Endothelial cell of hepatic sinusoid (primary cell): ENCODE results near the gene BTBD9.
"Not testable (repeated sequence)": the region's sequence is repeated elsewhere in the genome, so short reads cannot be mapped to it uniquely, and the experiment has no call there.

Source experiments
- in situ Hi-C: cut with HindIII; loops from 2 replicates; pipeline ENCODE4 v1.10.0; 2017; ENCODE audit warnings: low sequenced_read_pairs

BTBD9 gene

GRCh38 chr6:38353310-38354036 is 286.3 kb downstream of the BTBD9 start:
- in situ Hi-C loops = no loop called here

DNA sequence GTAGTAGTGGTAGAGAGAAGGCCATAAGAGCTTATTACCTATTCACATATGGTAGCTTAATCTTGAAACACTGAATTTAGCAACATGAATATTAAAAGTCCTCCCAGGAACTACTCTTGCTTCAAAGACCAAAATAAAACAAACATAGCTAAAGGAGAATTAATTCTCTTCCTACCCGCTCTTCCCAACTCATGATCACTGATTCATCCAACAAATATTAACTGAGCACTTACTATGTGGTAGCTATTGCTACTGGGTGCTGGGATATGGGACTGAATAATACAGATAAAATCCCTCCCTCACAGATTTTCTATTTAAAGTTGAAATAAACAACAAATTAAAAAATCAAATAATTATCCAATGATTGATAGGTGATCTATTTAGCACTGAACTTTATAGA is 287.1 kb downstream of the BTBD9 start:
- in situ Hi-C loops = no loop called here

GRCh38 chr6:38350942-38351341 is 288.8 kb downstream of the BTBD9 start:
- in situ Hi-C loops = no loop called here

DNA sequence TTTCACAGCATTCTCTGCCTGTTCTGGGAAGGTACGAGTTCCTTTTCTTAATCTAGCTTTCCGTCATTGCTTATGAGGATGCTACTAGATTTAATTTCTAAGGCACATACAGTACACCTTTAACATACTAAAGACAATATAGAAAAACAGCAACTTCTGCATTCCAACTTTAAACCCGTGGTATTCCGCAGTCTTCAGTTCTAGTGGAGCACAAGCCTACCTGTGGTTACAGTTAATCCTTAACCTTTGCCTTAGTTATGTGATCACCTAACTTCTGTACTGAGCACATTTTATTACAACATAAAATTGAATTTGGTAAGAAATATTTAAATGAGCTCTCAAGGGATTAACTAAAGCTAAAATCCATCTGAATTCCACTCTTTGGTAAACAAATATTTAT is 289.5 kb downstream of the BTBD9 start:
- in situ Hi-C loops = no loop called here

DNA sequence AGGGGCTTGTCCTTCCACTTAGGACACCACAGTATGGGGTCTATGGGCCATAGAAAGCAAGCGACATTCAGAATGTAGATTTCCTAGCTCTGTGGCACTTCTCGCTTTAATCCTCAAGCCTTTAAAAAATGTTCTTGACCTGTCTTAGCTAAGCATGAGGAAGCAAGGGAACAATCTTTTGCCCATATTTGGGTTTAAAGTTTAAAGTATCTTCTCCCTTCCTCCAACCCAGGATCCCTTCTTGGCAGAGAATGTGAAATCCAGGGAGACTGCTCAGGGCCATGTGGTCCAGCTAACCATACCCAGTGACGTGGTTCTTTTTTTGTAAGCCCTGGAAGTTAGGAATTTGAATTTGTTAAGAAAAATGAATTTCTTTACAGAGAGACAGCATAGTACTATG is 289.9 kb downstream of the BTBD9 start:
- in situ Hi-C loops = no loop called here

GRCh38 chr6:38349221-38349620 is 290.5 kb downstream of the BTBD9 start:
- in situ Hi-C loops = no loop called here

- in situ Hi-C loops = no loop called here
These were observed 291.4 kb downstream of the BTBD9 start for GRCh38 chr6:38348371-38348770.

GRCh38 chr6:38347829-38348228 is 291.9 kb downstream of the BTBD9 start:
- in situ Hi-C loops = not testable (repeated sequence)

DNA sequence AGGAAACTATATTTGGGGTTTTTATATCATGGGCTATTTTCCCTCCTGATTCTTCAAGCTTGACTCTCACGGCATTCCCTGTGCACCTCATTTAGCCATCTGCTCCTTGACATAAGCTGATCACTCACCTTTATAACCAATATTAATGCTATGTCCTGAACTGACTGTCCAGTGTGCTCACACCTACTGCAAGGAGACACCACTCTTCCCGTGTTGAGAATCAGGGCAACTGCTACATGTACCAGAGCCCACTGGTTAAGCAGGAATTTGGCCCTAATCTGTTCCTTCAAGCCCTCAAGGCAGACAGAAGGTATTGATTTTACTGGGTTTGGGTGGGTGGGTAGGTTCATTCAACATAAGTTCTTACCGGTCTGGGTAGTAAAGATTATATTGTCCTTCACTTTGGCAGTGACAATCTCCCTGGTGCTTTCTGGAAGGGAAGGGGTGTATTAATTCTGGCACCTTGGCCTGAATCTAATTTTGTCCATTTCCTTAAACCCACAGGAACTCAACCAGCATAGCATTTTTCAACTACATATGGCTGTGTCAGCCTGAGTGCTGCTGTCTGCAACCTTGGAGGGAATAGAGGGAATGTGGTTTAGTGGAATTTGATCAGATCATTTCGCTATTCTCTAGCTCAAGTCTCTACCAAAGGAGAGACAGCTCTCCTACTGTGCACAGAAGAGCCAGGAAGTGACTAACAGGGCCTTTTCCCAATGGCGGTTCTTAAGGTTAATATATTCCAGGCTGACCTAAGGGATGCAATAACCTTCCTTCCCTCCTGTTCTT is 293.2 kb downstream of the BTBD9 start:
- in situ Hi-C loops = no loop called here

GRCh38 chr6:38345586-38345985 is 294.1 kb downstream of the BTBD9 start:
- in situ Hi-C loops = no loop called here

GRCh38 chr6:38341496-38341895 is 298.2 kb downstream of the BTBD9 start:
- in situ Hi-C loops = no loop called here

DNA sequence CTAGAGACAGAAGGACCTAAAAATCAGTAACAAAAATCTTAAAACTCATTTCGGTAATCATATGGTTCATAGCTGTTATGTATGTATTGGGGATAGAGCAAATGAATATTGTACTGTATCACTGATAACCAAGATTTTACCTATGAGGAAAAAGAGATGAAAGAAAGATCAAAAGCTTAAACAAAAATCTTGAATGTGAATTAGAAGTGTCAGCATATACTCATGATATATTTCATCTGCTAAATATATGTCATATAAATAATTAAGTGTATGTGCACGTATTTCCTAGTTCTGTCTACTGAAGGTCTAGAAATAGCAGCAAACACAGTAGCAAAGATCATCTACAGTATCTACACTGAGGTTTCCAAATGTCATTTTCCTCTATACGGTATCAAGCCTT is 299.8 kb downstream of the BTBD9 start:
- in situ Hi-C loops = no loop called here

DNA sequence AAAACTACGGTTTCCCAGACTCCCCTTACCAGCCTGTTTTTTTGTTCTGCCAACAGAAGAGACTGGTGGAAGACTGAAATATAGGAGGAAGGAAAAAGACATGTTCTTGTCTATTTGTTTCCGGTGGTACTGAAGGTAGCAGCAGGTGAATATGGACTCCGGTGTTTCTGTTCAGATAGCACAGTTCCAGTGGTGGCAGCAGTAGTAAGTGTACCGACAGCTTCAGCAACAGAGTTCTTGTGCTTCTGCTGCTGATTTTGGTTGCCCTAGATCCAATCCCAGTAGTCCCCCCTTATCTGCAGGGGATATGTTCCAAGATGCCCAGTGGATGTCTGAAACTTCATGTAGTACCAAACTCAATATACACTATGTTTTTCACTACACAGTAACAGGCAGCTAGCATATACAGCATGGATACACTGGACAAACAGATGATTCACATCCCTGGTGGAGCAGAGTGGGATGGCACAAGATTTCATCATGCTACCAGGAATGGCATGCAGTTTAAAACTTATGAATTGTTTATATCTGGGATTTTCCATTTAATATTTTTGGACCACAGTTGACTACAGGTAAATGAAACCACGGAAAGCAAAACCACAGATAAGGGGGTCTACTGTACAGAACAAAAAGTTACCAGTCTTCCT is 301.8 kb downstream of the BTBD9 start:
- in situ Hi-C loops = no loop called here

- in situ Hi-C loops = no loop called here
These were observed 302.8 kb downstream of the BTBD9 start for GRCh38 chr6:38336922-38337321.

GRCh38 chr6:38326837-38327236 is 312.9 kb downstream of the BTBD9 start:
- in situ Hi-C loops = no loop called here

DNA sequence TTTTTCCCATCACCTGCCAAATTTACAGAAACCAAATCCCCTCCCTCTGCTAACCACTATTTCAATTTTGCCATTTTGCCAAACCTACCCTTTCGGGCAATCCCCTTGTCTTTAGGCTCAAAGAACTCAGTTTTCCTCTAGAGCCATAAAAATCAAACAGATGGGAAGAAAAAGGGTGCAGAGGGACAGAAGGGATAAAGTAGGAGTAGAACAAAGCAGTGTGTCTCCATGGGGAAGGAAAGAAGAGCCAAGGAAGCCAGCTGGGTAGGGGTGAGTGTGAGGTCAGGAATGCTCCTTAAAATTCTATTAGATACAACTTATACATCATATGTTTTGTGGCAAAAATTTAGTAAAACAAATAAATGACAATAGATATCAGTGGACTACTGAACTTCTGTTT is 316.5 kb downstream of the BTBD9 start:
- in situ Hi-C loops = no loop called here

DNA sequence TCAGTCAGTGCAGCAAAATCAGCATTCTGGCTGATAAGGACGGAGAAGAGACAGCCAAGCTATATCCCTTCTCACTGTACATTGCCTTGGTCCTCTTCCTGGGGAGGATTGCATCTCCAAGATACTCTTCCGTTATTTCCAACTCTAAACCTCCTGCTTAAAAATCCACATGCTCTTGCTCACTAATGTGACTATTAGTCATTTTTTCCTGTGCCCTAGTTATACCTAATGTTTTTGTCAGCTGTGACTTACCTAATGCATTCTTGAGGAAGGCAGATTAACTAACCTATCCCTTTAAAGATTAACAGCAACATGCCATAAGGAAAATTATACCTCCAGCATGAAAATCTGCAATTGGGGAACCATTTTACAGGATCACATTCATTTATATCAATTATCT is 317.6 kb downstream of the BTBD9 start:
- in situ Hi-C loops = no loop called here

GRCh38 chr6:38320843-38321242 is 318.9 kb downstream of the BTBD9 start:
- in situ Hi-C loops = no loop called here

DNA sequence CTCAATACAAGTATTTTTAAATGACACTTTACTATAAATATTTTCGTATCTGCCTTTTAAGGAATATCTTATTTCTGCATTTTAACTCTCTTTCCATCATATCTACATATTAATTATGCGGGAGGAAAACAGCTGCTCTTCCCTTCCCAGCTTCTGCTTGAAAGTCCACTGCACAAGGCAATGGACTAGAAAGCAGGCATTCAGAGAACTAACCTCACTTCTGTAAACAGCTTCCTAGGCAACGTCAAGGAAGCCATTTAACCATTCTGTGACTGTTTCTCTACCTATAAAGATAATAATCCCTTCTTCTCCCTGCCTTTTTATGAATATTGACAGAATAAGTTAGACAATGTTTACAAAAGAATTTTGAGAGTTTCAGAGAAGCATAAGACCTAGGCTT is 319.4 kb downstream of the BTBD9 start:
- in situ Hi-C loops = no loop called here

GRCh38 chr6:38319256-38320212 is 320.2 kb downstream of the BTBD9 start:
- in situ Hi-C loops = no loop called here
